Body of pancreas (tissue), 4 donors: Measurements from ENCODE around the gene NEK7. TPM values are rescaled to one million over a fixed set of nuclear protein-coding genes. Genes with fewer than 3 reads are reported as not detected.
"Not testable (repeated sequence)": the region's sequence is repeated elsewhere in the genome, so short reads cannot be mapped to it uniquely, and the experiment has no call there.

Experiments
- ATAC-seq: fragments of 150-250 bp; one replicate; pipeline ENCODE4 v1.9.1; 2016
- DNase-seq, 4 donors: peaks; one replicate each; pipeline ENCODE4 v3.0.0-alpha.2; 2019
- H3K27ac ChIP-seq, 4 donors: fragments of 200-600 bp; sonication (generic); 1 replicate in 3 of 4; 2 replicates in 1 of 4; pipeline versions ENCODE4 v1.5.1 to v1.6.1; 2016 to 2019; ENCODE audit warnings: mild to moderate bottlenecking in 1 of 4, mixed read lengths in 1 of 4, moderate library complexity in 1 of 4
- H3K27me3 ChIP-seq, 2 donors: fragments of 200-600 bp; sonication (generic); one replicate each; pipeline ENCODE4 v1.6.0; 2016; ENCODE audit warnings: mild to moderate bottlenecking in 1 of 2
- H3K36me3 ChIP-seq, 2 donors: fragments of 200-600 bp; sonication (generic); replicated peaks in 1 of 2; 2 replicates each; pipeline ENCODE4 v1.5.1; 2016; ENCODE audit warnings: low read depth in 2 of 2; ENCODE audit not compliant: insufficient read depth in 1 of 2
- H3K4me1 ChIP-seq: fragments of 200-600 bp; sonication (generic); one replicate; pipeline ENCODE4 v1.6.0; 2016
- H3K4me3 ChIP-seq, 2 donors: fragments of 200-600 bp; sonication (generic); 1 replicate in 1 of 2; 2 replicates in 1 of 2; pipeline ENCODE4 v1.5.1; 2016 to 2019
- H3K9me3 ChIP-seq, 3 donors: fragments of 200-600 bp; sonication (generic); 1 replicate in 2 of 3; 2 replicates in 1 of 3; pipeline ENCODE4 v1.5.1; 2016
- POLR2A ChIP-seq, 3 donors: fragments of 450-650 bp; IDR thresholded peaks; one replicate each; pipeline ENCODE4 v1.6.1; 2016; ENCODE audit warnings: antibody characterized with exemption in 3 of 3, mild to moderate bottlenecking in 2 of 3
- WGBS, 2 donors: methylation state at CpG; one replicate each; pipeline ENCODE4 v1.1.5; 2017; 5-methylcytosine and 5-hydroxymethylcytosine counted together
- intact Hi-C: fragments of 100-400 bp; cut with DNase I; formaldehyde crosslinking; loops from one replicate; pipeline ENCODE4 v1.15.1; 2023
- total RNA-seq, 2 donors: library from RNA; depleted of rRNA; stranded (reverse); fragments of >200 nt; gene quantifications; one replicate each; pipeline ENCODE4 v1.1.0, GENCODE V29; 2016
- TF ChIP-seq, protein P1 (sequence below), 7 experiments: fragments of 450-650 bp in 4 of 7; fragments of 200-600 bp in 3 of 7; sonication (generic) in 3 of 7; IDR thresholded peaks; one replicate each; pipeline ENCODE4 v1.5.1; 2016 to 2019; ENCODE audit warnings: antibody characterized with exemption in 7 of 7

NEK7 gene
- total RNA-seq, 2 donors from 2014 or later: 39.2 to 49.5 TPM

DNA sequence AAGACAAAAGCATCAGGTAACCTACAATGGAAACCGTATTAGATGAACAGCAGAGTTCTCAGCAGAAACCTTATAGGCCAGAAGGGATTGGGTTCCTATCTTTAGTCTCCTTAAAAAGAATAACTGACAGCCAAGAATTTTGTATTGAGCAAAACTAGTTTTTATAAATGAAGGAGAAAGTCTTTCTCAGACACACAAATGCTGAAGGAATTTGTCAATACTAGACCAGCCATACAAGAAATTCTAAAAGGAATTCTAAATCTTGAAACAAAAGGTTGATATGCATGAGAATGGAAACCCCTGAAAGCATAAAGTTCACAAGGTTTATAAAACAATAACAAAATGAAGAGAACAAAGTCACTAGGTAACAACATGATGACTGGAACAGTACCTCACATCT, 58.1 kb downstream of the NEK7 start:
- DNase-seq: no peak
- intact Hi-C loops: no loop called here
- Histone ChIP-seq H3K27ac (no peak overlapping the region), H3K36me3 (no peaks in the 10 kb centered on the region), H3K27me3 (no peaks in the 10 kb centered on the region), H3K4me1 (peaks cover under 1% of the 10 kb centered on the region), H3K9me3 (no peaks in the 10 kb centered on the region), H3K4me3 (no peak overlapping the region)
- TF ChIP-seq POLR2A (IDR thresholded peaks at IDR 0.05): no peak
- TF ChIP-seq, protein P1, sequence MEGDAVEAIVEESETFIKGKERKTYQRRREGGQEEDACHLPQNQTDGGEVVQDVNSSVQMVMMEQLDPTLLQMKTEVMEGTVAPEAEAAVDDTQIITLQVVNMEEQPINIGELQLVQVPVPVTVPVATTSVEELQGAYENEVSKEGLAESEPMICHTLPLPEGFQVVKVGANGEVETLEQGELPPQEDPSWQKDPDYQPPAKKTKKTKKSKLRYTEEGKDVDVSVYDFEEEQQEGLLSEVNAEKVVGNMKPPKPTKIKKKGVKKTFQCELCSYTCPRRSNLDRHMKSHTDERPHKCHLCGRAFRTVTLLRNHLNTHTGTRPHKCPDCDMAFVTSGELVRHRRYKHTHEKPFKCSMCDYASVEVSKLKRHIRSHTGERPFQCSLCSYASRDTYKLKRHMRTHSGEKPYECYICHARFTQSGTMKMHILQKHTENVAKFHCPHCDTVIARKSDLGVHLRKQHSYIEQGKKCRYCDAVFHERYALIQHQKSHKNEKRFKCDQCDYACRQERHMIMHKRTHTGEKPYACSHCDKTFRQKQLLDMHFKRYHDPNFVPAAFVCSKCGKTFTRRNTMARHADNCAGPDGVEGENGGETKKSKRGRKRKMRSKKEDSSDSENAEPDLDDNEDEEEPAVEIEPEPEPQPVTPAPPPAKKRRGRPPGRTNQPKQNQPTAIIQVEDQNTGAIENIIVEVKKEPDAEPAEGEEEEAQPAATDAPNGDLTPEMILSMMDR (IDR thresholded peaks at IDR 0.05): no peak
- WGBS, 2 donors: 100% methylated on average over 1 of the region's 1 CpG
- no peak for ATAC-seq

DNA sequence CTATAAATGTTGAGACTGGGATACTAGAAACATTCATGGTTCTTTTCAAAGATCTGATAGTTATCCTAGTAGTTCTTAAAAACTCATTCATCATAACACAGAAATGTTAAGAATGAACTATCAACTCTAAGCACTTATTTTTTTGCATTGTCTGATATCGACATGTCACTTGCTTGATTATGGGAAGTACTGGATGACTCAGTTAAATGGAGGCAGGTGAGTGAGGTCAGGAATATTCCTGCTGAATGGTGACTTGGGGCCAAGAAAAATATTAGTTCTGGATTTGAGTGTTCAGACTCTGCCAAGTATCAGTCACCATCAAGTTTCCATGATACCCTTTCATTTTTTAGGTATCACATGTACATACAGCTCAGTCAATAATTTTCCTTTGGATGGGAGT, 63.6 kb downstream of the NEK7 start:
- WGBS, 2 donors: 21 to 26% methylated on average over 1 of the region's 1 CpG
- TF ChIP-seq POLR2A (IDR thresholded peaks at IDR 0.05): no peak
- TF ChIP-seq, protein P1 (IDR thresholded peaks at IDR 0.05): no peak
- no peaks in the 10 kb centered on the region for H3K27me3 ChIP-seq
- H3K4me3 ChIP-seq: no peak overlapping the region
- DNase-seq (peak in 2 of 4 donors; percentile 47 to 67), ATAC-seq (peak; percentile 100)
- H3K9me3 ChIP-seq: no peaks in the 10 kb centered on the region
- intact Hi-C loops: no loop called here
- peaks cover 11% of the 10 kb centered on the region for H3K4me1 ChIP-seq
- peak overlapping the region; percentile 22 to 78 (median 61) for H3K27ac ChIP-seq
- H3K36me3 ChIP-seq: no peaks in the 10 kb centered on the region

DNA sequence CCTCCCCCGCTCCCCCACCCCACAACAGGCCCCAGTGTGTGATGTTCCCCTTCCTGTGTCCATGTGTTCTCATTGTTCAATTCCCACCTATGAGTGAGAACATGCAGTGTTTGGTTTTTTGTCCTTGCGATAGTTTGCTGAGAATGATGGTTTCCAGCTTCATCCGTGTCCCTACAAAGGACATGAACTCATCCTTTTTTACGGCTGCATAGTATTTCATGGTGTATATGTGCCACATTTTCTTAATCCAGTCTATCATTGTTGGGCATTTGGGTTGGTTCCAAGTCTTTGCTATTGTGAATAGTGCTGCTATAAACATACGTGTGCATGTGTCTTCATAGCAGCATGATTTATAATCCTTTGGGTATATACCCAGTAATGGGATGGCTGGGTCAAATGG, 70.2 kb downstream of the NEK7 start:
- H3K27me3 ChIP-seq, intact Hi-C loops, H3K36me3 ChIP-seq, H3K4me1 ChIP-seq, H3K27ac ChIP-seq, ATAC-seq, H3K9me3 ChIP-seq, H3K4me3 ChIP-seq, DNase-seq: not testable (repeated sequence)
- 94 to 100% methylated on average over 5 of the region's 5 CpGs for WGBS, 2 donors

DNA sequence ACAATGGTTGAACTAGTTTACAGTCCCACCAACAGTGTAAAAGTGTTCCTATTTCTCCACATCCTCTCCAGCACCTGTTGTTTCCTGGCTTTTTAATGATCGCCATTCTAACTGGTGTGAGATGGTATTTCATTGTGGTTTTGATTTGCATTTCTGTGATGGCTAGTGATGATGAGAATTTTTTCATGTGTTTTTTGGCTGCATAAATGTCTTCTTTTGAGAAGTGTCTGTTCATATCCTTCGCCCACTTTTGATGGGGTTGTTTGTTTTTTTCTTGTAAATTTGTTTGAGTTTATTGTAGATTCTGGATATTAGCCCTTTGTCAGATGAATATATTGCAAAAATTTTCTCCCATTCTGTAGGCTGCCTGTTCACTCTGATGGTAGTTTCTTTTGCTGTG, 70.7 kb downstream of the NEK7 start:
- H3K36me3 ChIP-seq, H3K9me3 ChIP-seq, H3K4me1 ChIP-seq, ATAC-seq, H3K4me3 ChIP-seq, DNase-seq, intact Hi-C loops, H3K27ac ChIP-seq, H3K27me3 ChIP-seq: not testable (repeated sequence)
- 100% methylated on average over 2 of the region's 2 CpGs for WGBS, 2 donors

DNA sequence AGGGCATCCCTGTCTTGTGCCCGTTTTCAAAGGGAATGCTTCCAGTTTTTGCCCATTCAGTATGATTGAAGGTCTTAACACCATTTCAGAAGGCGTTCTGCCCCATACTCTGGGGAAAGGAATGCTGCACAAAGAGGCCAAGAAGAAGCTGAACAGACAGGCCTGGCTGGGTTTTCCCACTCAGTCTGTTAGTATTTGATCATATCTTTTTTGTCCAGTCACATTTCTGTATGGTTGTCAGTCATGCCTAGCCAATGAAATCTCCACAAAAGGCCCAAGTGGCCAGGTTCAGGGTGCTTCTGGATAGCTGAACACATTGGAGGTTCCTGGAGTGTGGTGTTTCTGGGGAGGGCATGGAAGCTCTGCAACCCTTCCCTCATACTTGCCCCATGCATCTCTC, 72.1 kb downstream of the NEK7 start:
- no peak for ATAC-seq
- Histone ChIP-seq H3K36me3 (no peaks in the 10 kb centered on the region), H3K27me3 (no peaks in the 10 kb centered on the region), H3K4me3 (no peak overlapping the region), H3K9me3 (no peaks in the 10 kb centered on the region), H3K27ac (no peak overlapping the region), H3K4me1 (no peaks in the 10 kb centered on the region)
- TF ChIP-seq, protein P1 (IDR thresholded peaks at IDR 0.05): no peak
- TF ChIP-seq POLR2A (IDR thresholded peaks at IDR 0.05): no peak
- no peak for DNase-seq
- intact Hi-C loops: no loop called here
- WGBS, 2 donors: 94 to 95% methylated on average over 2 of the region's 2 CpGs

DNA sequence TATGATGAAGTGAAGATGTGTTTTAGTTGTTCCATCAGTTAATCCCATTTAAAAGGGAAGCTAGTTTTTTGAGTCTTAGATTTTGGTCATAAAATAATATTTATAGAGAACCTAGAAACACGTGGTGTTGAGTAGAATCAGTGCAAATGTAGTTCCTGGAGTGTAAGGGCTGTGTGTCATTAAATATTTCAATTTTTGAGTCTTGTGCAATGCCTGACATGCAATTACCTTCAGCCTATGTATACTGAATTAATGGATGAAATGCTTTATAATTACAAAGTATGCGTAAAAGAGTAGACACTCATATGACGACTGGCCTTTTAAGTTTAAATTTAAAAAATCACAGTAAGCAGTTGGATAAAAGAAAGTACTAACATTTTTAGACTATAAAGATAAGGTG, 75.0 kb downstream of the NEK7 start:
- Histone ChIP-seq H3K4me1 (peaks cover 6% of the 10 kb centered on the region), H3K36me3 (no peaks in the 10 kb centered on the region), H3K27me3 (no peaks in the 10 kb centered on the region), H3K4me3 (no peak overlapping the region), H3K27ac (no peak overlapping the region), H3K9me3 (no peaks in the 10 kb centered on the region)
- TF ChIP-seq, protein P1 (IDR thresholded peaks at IDR 0.05): no peak
- no peak for TF ChIP-seq POLR2A (IDR thresholded peaks at IDR 0.05)
- WGBS, 2 donors: 90 to 93% methylated on average over 3 of the region's 3 CpGs
- DNase-seq: no peak
- no peak for ATAC-seq
- intact Hi-C loops: no loop called here
